Gastroesophageal sphincter (tissue), 4 donors: Measurements from ENCODE around the gene USP40. TPM values are rescaled to one million over a fixed set of nuclear protein-coding genes. Genes with fewer than 3 reads are reported as not detected.

Experiments used
- ATAC-seq: fragments of 150-250 bp; one replicate; pipeline ENCODE4 v1.9.1; 2016; ENCODE audit warnings: mild to moderate bottlenecking, moderate library complexity
- H3K27ac ChIP-seq, 4 donors: fragments of 200-600 bp; sonication (generic) in 3 of 4; 1 replicate in 3 of 4; 2 replicates in 1 of 4; pipeline ENCODE4 v1.5.1; 2016 to 2019
- H3K27me3 ChIP-seq: fragments of 200-600 bp; sonication (generic); one replicate; pipeline ENCODE4 v1.5.1; 2019
- H3K36me3 ChIP-seq, 2 donors: fragments of 200-600 bp; sonication (generic); one replicate each; pipeline ENCODE4 v1.5.1; 2019; ENCODE audit warnings: control low read depth in 1 of 2
- H3K4me1 ChIP-seq, 3 donors: fragments of 200-600 bp; sonication (generic); 1 replicate in 2 of 3; 2 replicates in 1 of 3; pipeline ENCODE4 v1.5.1; 2016 to 2019; ENCODE audit warnings: control low read depth in 2 of 3
- H3K4me3 ChIP-seq, 2 donors: fragments of 200-600 bp; sonication (generic); one replicate each; pipeline ENCODE4 v1.5.1; 2019; ENCODE audit warnings: mild to moderate bottlenecking in 1 of 2, moderate library complexity in 1 of 2
- H3K9me3 ChIP-seq, 3 donors: fragments of 200-600 bp; sonication (generic); one replicate each; pipeline ENCODE4 v1.5.1; 2017 to 2019; ENCODE audit warnings: control low read depth in 2 of 3
- CTCF ChIP-seq, 4 experiments: fragments of 200-600 bp in 2 of 4; fragments of 450-650 bp in 2 of 4; sonication (generic) in 1 of 4; IDR thresholded peaks; one replicate each; pipeline ENCODE4 v1.5.1; 2017 to 2019; ENCODE audit warnings: antibody characterized with exemption in 4 of 4, mild to moderate bottlenecking in 2 of 4, moderate library complexity in 2 of 4
- EP300 ChIP-seq: sonication (generic); formaldehyde crosslinking; IDR thresholded peaks from one replicate; pipeline ENCODE4 v1.6.1; 2017; ENCODE audit warnings: antibody characterized with exemption, mild to moderate bottlenecking
- POLR2A ChIP-seq, 2 donors: fragments of 450-650 bp; IDR thresholded peaks; one replicate each; pipeline ENCODE4 v1.6.1; 2017; ENCODE audit warnings: antibody characterized with exemption in 2 of 2, mild to moderate bottlenecking in 2 of 2, moderate library complexity in 1 of 2
- POLR2AphosphoS5 ChIP-seq: sonication (generic); formaldehyde crosslinking; IDR thresholded peaks from one replicate; pipeline ENCODE4 v1.6.1; 2017; ENCODE audit warnings: antibody characterized with exemption
- WGBS, 2 donors: methylation state at CpG; one replicate each; pipeline ENCODE4 v1.1.5; 2018; ENCODE audit warnings: low coverage in 1 of 2; 5-methylcytosine and 5-hydroxymethylcytosine counted together
- total RNA-seq, 4 donors: library from RNA; depleted of rRNA; stranded (reverse); fragments of >200 nt; gene quantifications; one replicate each; pipeline ENCODE4 v1.1.0, GENCODE V29; 2016

Gene USP40
- total RNA-seq, 4 donors from 2014 or later: 13.5 to 52.6 (median 18.2) TPM

DNA sequence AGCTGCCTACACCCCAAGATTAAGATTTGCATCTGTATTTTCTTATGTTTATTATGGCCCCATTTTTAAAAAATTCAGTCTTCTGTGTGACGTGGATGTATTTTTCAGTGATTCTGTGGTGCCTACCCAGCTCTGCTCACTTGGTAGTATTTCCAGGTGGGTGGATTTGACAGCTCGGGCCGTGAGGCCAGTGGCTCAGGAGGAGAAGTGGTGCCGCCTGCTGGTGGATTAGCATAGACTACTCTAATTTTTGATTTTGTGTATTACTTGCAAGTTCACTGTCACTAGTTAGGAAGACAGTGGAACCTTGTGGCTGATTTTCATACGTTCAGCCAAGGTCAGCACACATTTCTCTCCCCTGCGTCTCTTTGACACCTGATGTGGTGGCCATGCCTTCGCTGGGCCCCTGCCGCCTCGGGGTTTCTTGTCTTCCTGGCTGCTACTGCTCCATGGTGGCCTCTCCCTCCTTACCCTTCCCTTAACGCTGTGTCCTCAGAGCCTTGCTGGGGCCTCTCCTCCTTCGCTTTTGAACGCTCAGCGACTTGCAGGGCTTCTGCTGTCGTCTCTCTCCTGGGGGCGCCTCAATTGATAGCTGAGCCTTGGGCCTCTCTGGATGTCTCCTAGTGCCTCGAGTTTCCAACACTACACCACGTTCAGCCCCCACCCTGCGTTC is 122.9 kb downstream of the USP40 start:
- peaks cover 0 to 10% (median 0%) of the 10 kb centered on the region in 3 donors for H3K4me1 ChIP-seq
- H3K27ac ChIP-seq: peak overlapping the region in 1 of 4 donors; percentile 31
- H3K27me3 ChIP-seq: no peaks in the 10 kb centered on the region
- peaks cover 0 to 80% of the 10 kb centered on the region in 2 donors for H3K36me3 ChIP-seq
- WGBS, 2 donors: 44 to 47% methylated on average over 7 to 18 of the region's 18 CpGs
- TF ChIP-seq EP300: no peak
- no peak for TF ChIP-seq POLR2AphosphoS5
- TF ChIP-seq CTCF (IDR thresholded peaks at IDR 0.05): peak in 3 of 4 experiments; percentile 86 to 92 (median 90)
- no peak for TF ChIP-seq POLR2A (IDR thresholded peaks at IDR 0.05)
- ATAC-seq: peak; percentile 78
- H3K4me3 ChIP-seq: no peak overlapping the region
- no peaks in the 10 kb centered on the region for H3K9me3 ChIP-seq

- Histone ChIP-seq H3K36me3 (peaks cover 0 to 80% of the 10 kb centered on the region in 2 donors), H3K27me3 (no peaks in the 10 kb centered on the region), H3K27ac (no peak overlapping the region), H3K4me3 (no peak overlapping the region), H3K9me3 (no peaks in the 10 kb centered on the region), H3K4me1 (peaks cover 0 to 10% (median 0%) of the 10 kb centered on the region in 3 donors)
- 60% methylated on average over 1 of the region's 4 CpGs; no CpG with 5 or more reads in 1 of the 2 donors for WGBS, 2 donors
- no peak for ATAC-seq
- TF ChIP-seq CTCF (IDR thresholded peaks at IDR 0.05): no peak
Observed at GRCh38 chr2:233442028-233442310, 124.6 kb downstream of the USP40 start.

- Histone ChIP-seq H3K9me3 (no peaks in the 10 kb centered on the region), H3K4me1 (peaks cover 0 to 10% (median 0%) of the 10 kb centered on the region in 3 donors), H3K27me3 (no peaks in the 10 kb centered on the region), H3K36me3 (peaks cover 0 to 80% of the 10 kb centered on the region in 2 donors), H3K4me3 (no peak overlapping the region), H3K27ac (no peak overlapping the region)
- TF ChIP-seq POLR2AphosphoS5 (no peak), POLR2A (IDR thresholded peaks at IDR 0.05) (no peak), CTCF (IDR thresholded peaks at IDR 0.05) (no peak), EP300 (no peak)
- 90 to 95% methylated on average over 4 to 8 of the region's 26 CpGs for WGBS, 2 donors
- ATAC-seq: no peak
Observed at GRCh38 chr2:233441161-233442027, 125.2 kb downstream of the USP40 start.

GRCh38 chr2:233440714-233441113 is 125.9 kb downstream of the USP40 start:
- no peak for TF ChIP-seq CTCF (IDR thresholded peaks at IDR 0.05)
- TF ChIP-seq EP300: no peak
- TF ChIP-seq POLR2AphosphoS5: no peak
- TF ChIP-seq POLR2A (IDR thresholded peaks at IDR 0.05): no peak
- Histone ChIP-seq H3K4me3 (no peak overlapping the region), H3K4me1 (peaks cover 0 to 10% (median 0%) of the 10 kb centered on the region in 3 donors), H3K9me3 (no peaks in the 10 kb centered on the region), H3K27ac (no peak overlapping the region), H3K27me3 (no peaks in the 10 kb centered on the region), H3K36me3 (peaks cover 0 to 80% of the 10 kb centered on the region in 2 donors)
- 60 to 100% methylated on average over 1 of the region's 9 CpGs for WGBS, 2 donors
- no peak for ATAC-seq
